Loucy (cell line): ENCODE results near the gene DPH6.

Experiments
- H2AFZ ChIP-seq: fragments of 200-600 bp; sonication (generic); 2 replicates; pipeline ENCODE4 v1.6.0; 2016; ENCODE audit warnings: antibody characterized with exemption, mild to moderate bottlenecking, low read length, moderate library complexity
- H3F3A ChIP-seq: fragments of 200-600 bp; 2 replicates; pipeline ENCODE4 v1.6.0; 2016; ENCODE audit warnings: antibody characterized with exemption, low read depth, mild to moderate bottlenecking
- H3K27me3 ChIP-seq: fragments of 200-600 bp; sonication (generic); 2 replicates; pipeline ENCODE4 v1.6.1; 2014; ENCODE audit warnings: low read length, mild to moderate bottlenecking; ENCODE audit not compliant: insufficient read depth, poor library complexity, severe bottlenecking
- H3K36me3 ChIP-seq: fragments of 200-600 bp; sonication (generic); 2 replicates; pipeline ENCODE4 v1.6.1; 2016; ENCODE audit warnings: low read length; ENCODE audit not compliant: insufficient read depth
- H3K4me1 ChIP-seq: fragments of 200-600 bp; sonication (generic); 2 replicates; pipeline ENCODE4 v1.5.1; 2014; ENCODE audit warnings: low read length, mild to moderate bottlenecking; ENCODE audit not compliant: insufficient read depth, poor library complexity, severe bottlenecking
- H3K4me2 ChIP-seq: fragments of 200-600 bp; sonication (generic); 2 replicates; pipeline ENCODE4 v1.6.0; 2014; ENCODE audit warnings: antibody characterized with exemption, low read length, low read depth, mild to moderate bottlenecking; ENCODE audit not compliant: poor library complexity, severe bottlenecking
- H3K4me3 ChIP-seq: fragments of 200-600 bp; sonication (generic); 2 replicates; pipeline ENCODE4 v1.5.1; 2014; ENCODE audit warnings: low read length, mild to moderate bottlenecking, mixed read lengths; ENCODE audit not compliant: poor library complexity, severe bottlenecking
- H3K79me2 ChIP-seq: fragments of 200-600 bp; sonication (generic); 2 replicates; pipeline ENCODE4 v1.6.1; 2014; ENCODE audit warnings: low read length; ENCODE audit not compliant: insufficient read depth
- H3K9ac ChIP-seq: fragments of 200-600 bp; sonication (generic); 2 replicates; pipeline ENCODE4 v1.6.0; 2014; ENCODE audit warnings: mild to moderate bottlenecking, low read depth, low read length, moderate library complexity; ENCODE audit not compliant: poor library complexity, severe bottlenecking
- H3K9me2 ChIP-seq: fragments of 200-600 bp; sonication (generic); replicated peaks from 2 replicates; pipeline ENCODE4 v1.6.1; 2016; ENCODE audit warnings: low read depth, low read length, mixed read lengths
- H3K9me3 ChIP-seq: fragments of 200-600 bp; sonication (generic); 2 replicates; pipeline ENCODE4 v1.6.1; 2014; ENCODE audit warnings: mild to moderate bottlenecking, antibody characterized with exemption, low read length, low read depth; ENCODE audit not compliant: insufficient read depth
- H4K20me1 ChIP-seq: fragments of 200-600 bp; sonication (generic); 2 replicates; pipeline ENCODE4 v1.6.0; 2014; ENCODE audit warnings: antibody characterized with exemption, low read length, mild to moderate bottlenecking; ENCODE audit not compliant: insufficient read depth, poor library complexity, severe bottlenecking
- EZH2phosphoT487 ChIP-seq: fragments of 200-600 bp; IDR thresholded peaks from 2 replicates; pipeline ENCODE4 v1.6.1; 2018; ENCODE audit warnings: antibody characterized with exemption, mild to moderate bottlenecking, moderate library complexity, borderline replicate concordance
- TF ChIP-seq, protein P1 (sequence below): fragments of 200-600 bp; sonication (generic); conservative IDR thresholded peaks from 2 replicates; pipeline ENCODE4 v1.5.1; 2014; ENCODE audit warnings: mild to moderate bottlenecking, antibody characterized with exemption, low read length

Gene DPH6

DNA sequence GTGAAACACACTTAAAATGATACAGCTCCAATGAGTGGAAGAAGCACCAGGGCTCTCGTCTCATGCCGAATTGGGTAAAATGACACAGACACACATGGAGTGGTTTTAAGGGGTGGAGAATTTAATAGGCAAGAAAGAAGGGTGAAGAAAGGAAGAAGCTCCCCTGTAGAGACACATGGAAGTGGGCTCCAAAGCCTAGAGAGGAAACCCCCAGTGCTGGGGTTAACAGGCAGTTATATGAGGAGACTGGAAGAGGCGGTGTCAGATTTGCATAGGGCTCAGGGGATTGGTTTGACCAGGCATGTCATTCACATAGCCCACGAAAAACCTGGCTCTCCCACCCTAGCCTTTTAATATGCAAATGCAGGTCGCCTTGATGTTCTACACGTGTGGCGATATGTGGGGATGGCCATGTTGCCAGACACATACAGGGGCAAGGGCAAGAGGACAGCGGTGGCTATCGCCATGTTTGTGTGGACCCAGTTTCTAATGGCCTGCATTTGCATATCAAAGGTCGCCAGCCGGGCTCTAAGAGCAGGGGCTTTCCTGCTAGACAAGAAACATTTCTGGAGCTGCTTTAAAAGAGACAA is 1.9 kb upstream of the DPH6 start:
- no peaks in the 10 kb centered on the region for H3K36me3 ChIP-seq
- no peak overlapping the region for H2AFZ ChIP-seq
- H4K20me1 ChIP-seq: no peaks in the 10 kb centered on the region
- TF ChIP-seq, protein P1, sequence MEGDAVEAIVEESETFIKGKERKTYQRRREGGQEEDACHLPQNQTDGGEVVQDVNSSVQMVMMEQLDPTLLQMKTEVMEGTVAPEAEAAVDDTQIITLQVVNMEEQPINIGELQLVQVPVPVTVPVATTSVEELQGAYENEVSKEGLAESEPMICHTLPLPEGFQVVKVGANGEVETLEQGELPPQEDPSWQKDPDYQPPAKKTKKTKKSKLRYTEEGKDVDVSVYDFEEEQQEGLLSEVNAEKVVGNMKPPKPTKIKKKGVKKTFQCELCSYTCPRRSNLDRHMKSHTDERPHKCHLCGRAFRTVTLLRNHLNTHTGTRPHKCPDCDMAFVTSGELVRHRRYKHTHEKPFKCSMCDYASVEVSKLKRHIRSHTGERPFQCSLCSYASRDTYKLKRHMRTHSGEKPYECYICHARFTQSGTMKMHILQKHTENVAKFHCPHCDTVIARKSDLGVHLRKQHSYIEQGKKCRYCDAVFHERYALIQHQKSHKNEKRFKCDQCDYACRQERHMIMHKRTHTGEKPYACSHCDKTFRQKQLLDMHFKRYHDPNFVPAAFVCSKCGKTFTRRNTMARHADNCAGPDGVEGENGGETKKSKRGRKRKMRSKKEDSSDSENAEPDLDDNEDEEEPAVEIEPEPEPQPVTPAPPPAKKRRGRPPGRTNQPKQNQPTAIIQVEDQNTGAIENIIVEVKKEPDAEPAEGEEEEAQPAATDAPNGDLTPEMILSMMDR: no peak
- no peak for TF ChIP-seq EZH2phosphoT487
- H3F3A ChIP-seq: no peaks in the 10 kb centered on the region
- H3K9me2 ChIP-seq: no peaks in the 10 kb centered on the region
- peaks cover 22% of the 10 kb centered on the region for H3K4me1 ChIP-seq
- no peaks in the 10 kb centered on the region for H3K9me3 ChIP-seq
- H3K9ac ChIP-seq: no peak overlapping the region
- peaks cover 4% of the 10 kb centered on the region for H3K27me3 ChIP-seq
- no peak overlapping the region for H3K4me3 ChIP-seq
- peak overlapping the region; percentile 89 for H3K4me2 ChIP-seq
- no peaks in the 10 kb centered on the region for H3K79me2 ChIP-seq

DNA sequence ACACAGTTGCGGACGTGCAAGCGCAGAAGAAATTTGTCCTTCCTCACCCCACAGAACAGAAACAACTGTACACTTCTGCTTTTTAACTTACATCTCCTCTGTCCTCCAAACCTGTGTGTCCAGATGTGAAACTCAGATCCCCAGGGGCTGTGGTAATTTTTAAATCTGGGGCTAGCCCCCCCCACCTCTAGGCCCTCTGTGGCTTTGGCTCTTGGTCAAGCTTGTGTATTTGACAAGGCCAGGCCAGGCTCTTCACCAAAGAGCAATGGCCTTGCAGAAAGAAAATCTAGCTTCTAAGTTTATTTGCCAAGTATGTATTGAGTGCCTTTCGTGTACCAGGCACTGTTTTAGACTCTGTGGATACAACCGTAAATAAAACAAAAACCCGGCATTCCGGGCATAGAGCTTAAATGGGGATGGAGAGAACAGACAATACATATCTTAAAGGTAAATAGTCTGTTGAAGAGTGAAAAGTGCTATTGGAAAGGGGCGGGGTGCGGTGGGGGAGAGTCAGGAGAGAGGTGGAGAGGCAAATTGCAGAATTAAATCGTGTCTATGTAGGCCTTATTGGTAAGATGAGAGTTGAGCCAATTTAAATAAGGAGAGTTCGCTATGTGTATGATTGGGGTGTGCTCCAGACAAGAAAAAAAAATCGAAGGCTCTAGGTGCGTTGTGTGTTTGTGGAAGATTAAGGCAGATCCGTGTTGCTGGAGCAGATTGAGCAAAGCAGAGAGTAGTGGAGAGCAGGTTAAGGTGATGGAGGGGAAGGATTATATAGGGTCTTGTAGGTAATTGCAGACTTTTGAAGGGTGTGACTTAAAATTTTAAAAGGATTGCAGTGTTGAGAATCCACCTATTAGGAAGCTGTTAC is 781 bp upstream of the DPH6 start:
- Histone ChIP-seq H3K27me3 (peaks cover 3% of the 10 kb centered on the region), H3K9me3 (no peaks in the 10 kb centered on the region), H3K9me2 (no peaks in the 10 kb centered on the region), H3K4me2 (peak overlapping the region; percentile 89), H3K79me2 (no peaks in the 10 kb centered on the region), H4K20me1 (no peaks in the 10 kb centered on the region), H3K9ac (peak overlapping the region; percentile 86), H2AFZ (peak overlapping the region; percentile 92), H3F3A (no peaks in the 10 kb centered on the region), H3K36me3 (no peaks in the 10 kb centered on the region), H3K4me1 (peaks cover 22% of the 10 kb centered on the region), H3K4me3 (peak overlapping the region; percentile 84)
- no peak for TF ChIP-seq EZH2phosphoT487

DNA sequence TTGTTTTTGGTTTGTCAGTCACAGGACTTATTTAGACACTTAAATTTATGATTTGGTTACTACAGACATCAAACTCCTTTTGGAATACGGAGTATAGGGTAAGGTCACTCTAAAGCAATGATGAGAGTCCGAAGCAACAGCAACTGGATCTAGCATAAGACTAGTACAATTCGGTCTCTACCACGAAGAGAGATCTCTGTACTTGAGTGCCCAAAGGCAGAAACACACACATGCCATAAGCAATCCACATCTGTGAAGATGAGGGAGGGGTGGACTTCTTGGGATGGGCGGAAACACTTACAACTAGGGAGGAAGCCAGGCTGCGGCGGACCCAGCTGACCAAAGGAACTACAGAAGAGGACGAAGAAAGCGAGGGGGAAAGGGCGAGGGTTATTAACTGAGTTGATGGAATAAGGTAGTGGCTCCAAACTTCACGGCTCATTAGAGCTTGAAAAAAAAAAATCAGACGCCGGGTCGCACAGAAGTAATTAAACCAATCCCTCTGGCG is 595 bp downstream of the DPH6 start:
- Histone ChIP-seq H3K9me3 (no peaks in the 10 kb centered on the region), H3K9ac (peak overlapping the region; percentile 86), H2AFZ (peak overlapping the region; percentile 92), H3K4me3 (peak overlapping the region; percentile 84), H3K27me3 (no peaks in the 10 kb centered on the region), H4K20me1 (no peaks in the 10 kb centered on the region), H3F3A (no peaks in the 10 kb centered on the region), H3K79me2 (no peaks in the 10 kb centered on the region), H3K36me3 (no peaks in the 10 kb centered on the region), H3K4me1 (peaks cover 22% of the 10 kb centered on the region), H3K4me2 (peak overlapping the region; percentile 89), H3K9me2 (no peaks in the 10 kb centered on the region)
- TF ChIP-seq EZH2phosphoT487: no peak
- TF ChIP-seq, protein P1: no peak
